ENCODE measurements around the gene FBL. TPM values are rescaled to one million over a fixed set of nuclear protein-coding genes. Genes with fewer than 3 reads are reported as not detected.
A peak's percentile ranks its signal among the peaks of the same experiment; 100 is the strongest.

Gene FBL
- total RNA-seq, 4 donors from 2014 or later = 40.4 to 79.4 (median 67.0) TPM

GRCh38 chr19:39831679-39832078 lies 14.5 kb downstream of the FBL start:
- TF ChIP-seq POLR2A (IDR thresholded peaks at IDR 0.05) (no peak), CTCF (IDR thresholded peaks at IDR 0.05 in 4 of 5, conservative IDR thresholded peaks at IDR 0.05 in 1 of 5) (no peak)
- no peak for DNase-seq
- Histone ChIP-seq H3K27ac (peak overlapping the region; percentile 90 to 99 (median 94)), H3K4me1 (peaks cover 29 to 43% of the 10 kb centered on the region in 2 donors), H3K9me3 (no peaks in the 10 kb centered on the region), H3K36me3 (peaks cover 0 to 63% of the 10 kb centered on the region in 2 donors), H3K27me3 (no peaks in the 10 kb centered on the region), H3K4me3 (peak overlapping the region in 1 of 4 donors; percentile 86)
- in situ Hi-C loops (cut with MboI; ENCODE audit: low sequenced_read_pairs in 4 of 4) (loop anchor here in 2 of 4 donors (25.0 kb wide), 2 partner anchors 294 to 394 kb away; partner anchors contain the start of genes RPS16 (in 2 of the 2), SUPT5H (in 2 of the 2), EID2 (in 1 of the 2) and EID2B (in 1 of the 2)), intact Hi-C loops (cut with DNase I; ENCODE audit: low total_unique reads) (loop anchor here (10.0 kb wide), 2 partner anchors 417 to 633 kb away; partner anchors contain the start of genes BLVRB, PLEKHG2 and SPTBN4)
- no peak for ATAC-seq

GRCh38 chr19:39830847-39831246 lies 15.3 kb downstream of the FBL start:
- DNase-seq (no peak), ATAC-seq (no peak)
- Histone ChIP-seq H3K4me1 (peaks cover 29 to 50% of the 10 kb centered on the region in 2 donors), H3K4me3 (no peak overlapping the region), H3K36me3 (peaks cover 0 to 63% of the 10 kb centered on the region in 2 donors), H3K27me3 (no peaks in the 10 kb centered on the region), H3K27ac (peak overlapping the region; percentile 90 to 99 (median 94)), H3K9me3 (no peaks in the 10 kb centered on the region)
- intact Hi-C loops (cut with DNase I; ENCODE audit: low total_unique reads) (loop anchor here (10.0 kb wide), 2 partner anchors 416 to 634 kb away; partner anchors contain the start of genes BLVRB, PLEKHG2 and SPTBN4), in situ Hi-C loops (cut with MboI; ENCODE audit: low sequenced_read_pairs in 4 of 4) (loop anchor here in 2 of 4 donors (25.0 kb wide), 2 partner anchors 294 to 394 kb away; partner anchors contain the start of genes RPS16 (in 2 of the 2), SUPT5H (in 2 of the 2), EID2 (in 1 of the 2) and EID2B (in 1 of the 2))
- TF ChIP-seq POLR2A (IDR thresholded peaks at IDR 0.05) (no peak), CTCF (IDR thresholded peaks at IDR 0.05 in 4 of 5, conservative IDR thresholded peaks at IDR 0.05 in 1 of 5) (no peak)

GRCh38 chr19:39830406-39830805 lies 15.8 kb downstream of the FBL start:
- H3K4me1 ChIP-seq = peaks cover 33 to 55% of the 10 kb centered on the region in 2 donors
- no peaks in the 10 kb centered on the region for H3K9me3 ChIP-seq
- intact Hi-C loops (cut with DNase I; ENCODE audit: low total_unique reads) (loop anchor here (10.0 kb wide), 2 partner anchors 416 to 634 kb away; partner anchors contain the start of genes BLVRB, PLEKHG2 and SPTBN4), in situ Hi-C loops (cut with MboI; ENCODE audit: low sequenced_read_pairs in 4 of 4) (loop anchor here in 2 of 4 donors (25.0 kb wide), 2 partner anchors 293 to 393 kb away; partner anchors contain the start of genes RPS16 (in 2 of the 2), SUPT5H (in 2 of the 2), EID2 (in 1 of the 2) and EID2B (in 1 of the 2))
- no peaks in the 10 kb centered on the region for H3K27me3 ChIP-seq
- TF ChIP-seq CTCF (IDR thresholded peaks at IDR 0.05 in 4 of 5, conservative IDR thresholded peaks at IDR 0.05 in 1 of 5) = no peak
- TF ChIP-seq POLR2A (IDR thresholded peaks at IDR 0.05) = no peak
- H3K27ac ChIP-seq = peak overlapping the region in 3 of 4 donors; percentile 22 to 99 (median 90)
- no peak for DNase-seq
- no peak overlapping the region for H3K4me3 ChIP-seq
- ATAC-seq = no peak
- H3K36me3 ChIP-seq = peaks cover 0 to 63% of the 10 kb centered on the region in 2 donors

- in situ Hi-C loops (cut with MboI; ENCODE audit: low sequenced_read_pairs in 4 of 4) (loop anchor here in 2 of 4 donors (25.0 kb wide), 2 partner anchors 292 to 392 kb away; partner anchors contain the start of genes RPS16 (in 2 of the 2), SUPT5H (in 2 of the 2), EID2 (in 1 of the 2) and EID2B (in 1 of the 2)), intact Hi-C loops (cut with DNase I; ENCODE audit: low total_unique reads) (loop anchor here (10.0 kb wide), 3 partner anchors 415 to 635 kb away; partner anchors contain the start of genes BLVRB, PLEKHG2 and SPTBN4)
- TF ChIP-seq POLR2A (IDR thresholded peaks at IDR 0.05) (no peak), CTCF (IDR thresholded peaks at IDR 0.05 in 4 of 5, conservative IDR thresholded peaks at IDR 0.05 in 1 of 5) (no peak)
- Histone ChIP-seq H3K4me3 (no peak overlapping the region), H3K4me1 (peaks cover 39 to 61% of the 10 kb centered on the region in 2 donors), H3K9me3 (no peaks in the 10 kb centered on the region), H3K27ac (peak overlapping the region in 3 of 4 donors; percentile 22 to 99 (median 90)), H3K27me3 (no peaks in the 10 kb centered on the region), H3K36me3 (peaks cover 0 to 60% of the 10 kb centered on the region in 2 donors)
- DNase-seq (no peak), ATAC-seq (no peak)
These were observed 16.4 kb downstream of the FBL start for GRCh38 chr19:39829702-39830275.
